Jurkat, Clone E6-1 (cell line): ENCODE data around the gene CYLC1. TPM values are rescaled to one million over a fixed set of nuclear protein-coding genes. Genes with fewer than 3 reads are reported as not detected.

Source experiments
- DNase-seq: peaks from one replicate; pipeline ENCODE4 v3.0.0-alpha.2; 2011; ENCODE audit warnings: low read depth, low spot score
- H3K4me3 ChIP-seq: 2 replicates; pipeline ENCODE4 v1.5.1; 2011; ENCODE audit warnings: mild to moderate bottlenecking, low read length, control low read depth, moderate library complexity
- polyA plus RNA-seq: library from polyadenylated mRNA; unstranded; fragments of >200 nt; gene quantifications from one replicate; pipeline ENCODE4 v1.2.1, GENCODE V29; 2012; ENCODE audit warnings: missing spikeins; ENCODE audit not compliant: insufficient read length, insufficient read depth

Gene CYLC1, protein sequence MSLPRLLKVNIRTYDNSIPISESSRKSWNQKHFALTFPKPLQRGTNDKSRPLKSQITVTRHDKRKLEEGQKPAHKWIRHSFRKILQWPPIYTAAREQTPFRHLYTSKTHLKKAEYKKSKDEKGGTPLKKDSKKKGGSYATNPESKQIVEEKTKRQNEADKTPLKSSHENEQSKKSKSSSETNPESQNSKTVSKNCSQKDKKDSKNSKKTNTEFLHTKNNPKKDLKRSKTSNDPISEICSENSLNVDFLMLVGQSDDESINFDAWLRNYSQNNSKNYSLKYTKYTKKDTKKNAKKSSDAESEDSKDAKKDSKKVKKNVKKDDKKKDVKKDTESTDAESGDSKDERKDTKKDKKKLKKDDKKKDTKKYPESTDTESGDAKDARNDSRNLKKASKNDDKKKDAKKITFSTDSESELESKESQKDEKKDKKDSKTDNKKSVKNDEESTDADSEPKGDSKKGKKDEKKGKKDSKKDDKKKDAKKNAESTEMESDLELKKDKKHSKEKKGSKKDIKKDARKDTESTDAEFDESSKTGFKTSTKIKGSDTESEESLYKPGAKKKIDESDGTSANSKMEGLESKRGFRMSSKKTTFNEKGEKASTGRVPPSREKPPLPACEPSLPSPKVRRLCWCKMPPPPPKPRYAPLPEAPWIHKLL
- not detected for polyA plus RNA-seq

GRCh38 chrX:83860846-83861245 lies at the start of gene CYLC1:
TSS of gene CYLC1 (plus strand) at chrX:83861146. CDS start at chrX:83861183, 37 bp downstream.
- DNase-seq = no peak
- H3K4me3 ChIP-seq = no peak within 1 kb of the TSS

- no peak overlapping the region for H3K4me3 ChIP-seq
- no peak for DNase-seq
These were observed 41.6 kb upstream of the CYLC1 start for GRCh38 chrX:83819304-83819703.

DNA sequence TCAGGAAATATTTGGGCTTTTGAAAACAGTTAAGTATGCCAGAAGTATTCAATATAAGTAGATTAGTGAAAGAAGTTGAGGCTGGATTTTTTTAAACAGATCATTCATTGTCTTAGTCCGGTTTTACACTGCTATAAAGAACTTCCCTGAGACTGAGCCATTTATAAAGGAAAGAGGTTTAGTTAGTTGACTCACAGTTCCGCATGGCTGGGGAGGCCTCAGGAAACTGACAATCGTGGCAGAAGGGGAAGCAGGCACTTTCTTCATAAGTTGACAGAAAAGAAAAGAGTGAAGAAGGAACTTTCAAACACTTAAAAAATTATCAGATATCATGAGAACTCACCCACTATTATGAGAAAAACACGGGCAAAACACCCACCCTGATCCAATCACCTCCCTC lies 31.1 kb upstream of the CYLC1 start:
- no peak for DNase-seq
- no peak overlapping the region for H3K4me3 ChIP-seq

DNA sequence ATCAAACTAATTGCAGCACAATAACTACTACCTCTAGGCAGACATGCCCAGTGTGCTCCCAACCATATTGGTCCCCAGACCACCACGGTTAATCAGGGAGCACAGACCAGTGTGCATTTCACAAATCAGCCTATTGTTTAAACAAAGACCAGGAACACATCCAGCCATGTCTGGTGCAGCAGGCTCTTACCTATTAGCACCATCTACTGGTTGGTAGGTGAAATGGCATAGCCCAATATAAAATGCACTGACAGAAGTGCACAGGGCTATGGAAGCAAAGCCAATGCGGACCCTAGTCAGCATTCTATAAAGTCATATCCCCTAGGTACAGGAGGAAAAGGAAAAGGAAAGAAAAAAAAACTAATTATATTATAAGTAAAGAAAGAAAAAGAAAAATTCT lies 15.5 kb upstream of the CYLC1 start:
- peak; percentile 23 for DNase-seq
- H3K4me3 ChIP-seq = no peak overlapping the region

GRCh38 chrX:83847339-83847738 lies 13.6 kb upstream of the CYLC1 start:
- H3K4me3 ChIP-seq = no peak overlapping the region
- DNase-seq = no peak

GRCh38 chrX:83888585-83888984 lies 27.6 kb downstream of the CYLC1 start:
- H3K4me3 ChIP-seq = no peak overlapping the region

DNA sequence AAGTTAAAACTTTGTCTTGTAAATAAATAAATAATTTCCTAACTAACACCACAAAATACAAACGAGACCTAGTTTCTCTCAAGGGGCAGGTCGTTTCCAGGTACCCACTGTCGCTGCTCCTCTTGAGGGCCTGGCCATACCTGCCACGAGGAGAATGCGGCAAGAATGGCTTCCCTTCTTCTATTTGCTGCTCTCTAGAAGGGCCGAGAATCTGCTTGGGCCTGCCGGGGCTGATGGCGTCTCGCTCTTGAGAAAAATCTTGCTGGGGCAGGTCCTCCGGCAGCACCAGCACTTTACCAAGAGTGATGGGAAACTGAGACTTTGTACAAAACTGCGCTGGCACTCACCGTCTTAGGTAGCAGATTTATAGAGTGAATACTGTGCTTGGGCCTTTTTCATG lies 31.5 kb downstream of the CYLC1 start:
- DNase-seq = no peak
- no peak overlapping the region for H3K4me3 ChIP-seq

More at GRCh38 chrX:83888585-83888984, 27.6 kb downstream of the CYLC1 start:
- DNase-seq = no peak

DNA sequence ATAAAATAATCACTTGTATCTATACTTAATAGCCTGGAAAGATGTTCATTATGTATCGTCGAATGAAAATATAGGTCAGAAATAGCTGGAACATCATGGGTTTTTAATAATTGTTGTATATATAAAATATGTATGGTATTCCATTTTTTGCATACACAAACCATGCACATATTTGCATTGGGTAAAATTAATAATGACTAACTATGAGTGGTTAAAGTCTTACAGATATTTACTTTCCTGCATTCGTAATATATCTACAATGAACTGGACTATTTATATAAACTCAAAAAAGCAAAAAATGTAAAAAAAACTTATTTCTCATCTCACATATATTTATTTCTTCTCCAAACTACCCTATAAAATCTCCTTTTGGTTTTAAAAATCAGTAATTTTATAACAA lies 46.0 kb downstream of the CYLC1 start:
- no peak overlapping the region for H3K4me3 ChIP-seq
- DNase-seq = no peak

GRCh38 chrX:83916525-83916924 lies 55.6 kb downstream of the CYLC1 start:
- no peak overlapping the region for H3K4me3 ChIP-seq
- peak; percentile 2 for DNase-seq

DNA sequence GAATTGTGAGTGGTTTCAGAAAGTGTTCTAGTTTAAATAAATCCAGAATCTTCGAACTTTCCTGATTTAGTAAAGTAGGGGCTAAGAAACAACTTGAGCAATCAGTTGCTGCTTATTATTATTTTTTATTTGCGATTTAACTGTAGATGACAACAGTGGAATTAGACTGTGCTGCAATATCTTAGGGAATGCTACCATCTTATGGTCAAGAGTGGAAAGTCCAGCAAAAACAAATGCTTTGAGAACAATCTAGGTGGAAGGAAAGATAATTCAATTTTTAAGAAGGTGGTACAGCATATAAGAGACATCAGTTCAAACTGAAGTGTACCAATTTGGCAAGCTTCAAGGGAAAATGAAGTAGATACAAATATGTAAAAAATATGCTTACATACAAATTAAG lies 73.3 kb downstream of the CYLC1 start:
- H3K4me3 ChIP-seq = no peak overlapping the region
- no peak for DNase-seq
